RCC 7860 (cell line): ENCODE results near the gene SNCA.
A peak's percentile ranks its signal among the peaks of the same experiment; 100 is the strongest.

Source experiments
- DNase-seq: peaks from one replicate; pipeline ENCODE4 v3.0.0-alpha.2; 2015; ENCODE audit warnings: low spot score
- FAIRE-seq: peaks from 2 replicates; lab custom pipeline; 2012; peaks lifted over from hg19 to GRCh38; lab: Jason Lieb, UNC

Gene SNCA

GRCh38 chr4:89820010-89820409 is 17.0 kb downstream of the SNCA start:
- FAIRE-seq (no peak), DNase-seq (no peak)

GRCh38 chr4:89814362-89814761 is 22.6 kb downstream of the SNCA start:
- no peak for DNase-seq
- FAIRE-seq = no peak

- DNase-seq = no peak
- no peak for FAIRE-seq
Measured at GRCh38 chr4:89813197-89813596, 23.8 kb downstream of the SNCA start.

DNA sequence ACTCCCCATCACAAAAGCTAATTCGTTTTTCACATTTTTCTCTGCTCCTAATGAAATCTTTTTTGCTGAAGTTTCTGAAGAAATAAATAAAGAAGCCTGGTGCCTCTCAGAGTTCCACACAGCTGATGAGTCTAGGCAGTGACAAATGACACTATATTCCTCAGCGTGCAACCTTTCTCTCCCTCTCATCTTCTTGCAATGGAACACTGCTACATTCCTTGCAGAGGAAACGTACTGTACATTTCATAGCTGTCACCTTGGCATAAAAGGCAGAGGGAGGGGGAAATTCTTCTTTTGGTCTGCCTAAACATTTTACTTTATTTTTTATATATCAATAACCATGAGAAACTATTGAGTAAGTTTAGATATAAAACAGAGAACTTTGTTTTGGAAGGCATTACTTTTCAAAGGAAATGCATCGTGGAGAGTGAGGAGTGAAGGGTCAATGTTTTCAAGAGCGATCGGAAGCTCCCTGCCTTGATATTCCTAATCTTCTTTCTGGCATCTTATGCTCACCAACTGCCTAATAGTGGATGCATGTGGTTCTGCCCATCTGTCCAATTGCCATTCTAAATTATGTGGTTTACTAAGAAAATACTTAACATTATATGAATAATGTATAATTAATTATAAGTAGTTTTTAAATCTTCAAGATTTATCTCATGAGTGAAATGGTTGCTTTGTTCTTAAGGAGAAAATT is 29.4 kb downstream of the SNCA start:
- no peak for DNase-seq
- FAIRE-seq = no peak

DNA sequence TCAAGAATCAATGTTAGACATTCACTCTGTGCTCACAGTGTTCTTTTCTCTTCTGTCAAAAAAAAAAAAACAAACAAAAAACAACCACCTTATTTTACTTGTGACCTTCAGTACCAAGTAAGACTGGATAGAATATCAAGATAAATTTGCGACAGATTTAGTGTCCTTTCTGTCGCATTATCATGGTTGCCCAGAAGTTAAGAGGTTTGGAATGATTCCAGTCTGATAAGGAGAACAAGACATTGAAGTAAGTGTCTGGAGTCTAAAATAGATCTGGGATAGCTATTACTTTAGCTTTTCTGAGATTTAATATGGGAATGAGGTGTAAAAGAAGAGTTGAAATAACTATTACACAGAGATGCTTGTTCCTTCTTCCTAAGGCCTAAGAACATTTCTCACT is 31.7 kb downstream of the SNCA start:
- DNase-seq = no peak
- no peak for FAIRE-seq

DNA sequence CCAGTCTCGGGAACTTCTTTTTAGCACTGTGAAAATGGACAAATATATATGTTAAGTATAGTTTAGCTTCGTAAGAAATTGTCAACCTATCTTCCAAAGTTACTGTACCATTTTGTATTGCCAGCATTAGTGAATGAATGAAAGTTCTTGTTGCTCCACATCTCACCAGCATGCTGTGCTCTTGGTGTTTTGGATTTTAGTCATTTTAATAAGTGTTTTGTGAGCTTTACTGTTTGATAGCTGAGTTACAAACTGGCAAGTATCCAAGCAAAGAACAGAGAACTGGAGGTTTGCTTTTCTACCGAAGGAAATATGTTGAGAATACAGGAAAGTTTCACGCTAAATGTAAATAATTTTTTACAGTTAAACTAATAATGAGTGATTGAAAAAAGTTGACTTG is 33.0 kb downstream of the SNCA start:
- DNase-seq (no peak), FAIRE-seq (no peak)

DNA sequence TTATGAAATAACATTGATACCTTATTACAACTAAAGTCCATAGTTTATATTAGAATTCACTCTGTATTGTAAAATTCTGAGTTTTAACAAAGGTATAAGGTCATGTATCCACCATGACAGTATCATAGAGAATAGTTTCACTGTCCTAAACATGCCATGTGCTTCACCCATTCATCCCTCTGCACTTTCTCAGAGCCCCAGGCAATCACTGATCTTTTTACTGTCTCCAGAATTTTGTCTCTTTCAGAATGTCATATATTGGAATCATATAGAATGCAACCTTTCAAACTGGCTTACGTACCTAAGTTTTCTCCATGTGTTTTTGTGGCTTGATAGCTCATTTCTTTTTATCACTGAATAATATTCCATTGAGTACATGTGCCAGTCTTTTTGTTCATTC is 33.9 kb downstream of the SNCA start:
- DNase-seq = no peak
- no peak for FAIRE-seq

DNA sequence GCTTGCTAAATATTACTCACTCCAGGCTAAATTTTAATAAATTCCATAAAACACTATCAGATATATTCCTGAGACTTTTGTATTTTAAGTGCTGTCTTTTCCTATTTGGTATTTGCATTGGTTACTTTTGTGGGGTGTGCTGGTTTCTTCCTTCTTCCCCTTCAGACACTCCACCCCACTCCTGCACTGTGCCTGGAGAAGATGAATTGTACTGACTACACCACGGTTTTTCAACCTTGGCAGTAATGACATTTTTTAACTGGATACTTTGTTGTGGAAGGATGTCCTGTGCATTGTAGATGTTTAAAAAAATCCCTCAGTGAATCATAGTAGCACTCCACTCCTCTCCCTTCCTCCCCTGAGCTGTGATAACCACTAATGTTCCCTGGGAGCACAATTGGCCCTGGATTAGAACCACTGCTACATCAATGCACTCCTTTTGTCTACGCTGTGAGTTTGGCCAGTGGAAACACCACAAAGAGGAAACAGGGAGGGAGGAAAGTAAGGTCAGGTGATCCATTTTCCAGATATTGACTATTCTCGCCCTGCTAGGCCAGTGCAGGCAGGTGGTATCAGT is 36.3 kb downstream of the SNCA start:
- DNase-seq (no peak), FAIRE-seq (no peak)

DNA sequence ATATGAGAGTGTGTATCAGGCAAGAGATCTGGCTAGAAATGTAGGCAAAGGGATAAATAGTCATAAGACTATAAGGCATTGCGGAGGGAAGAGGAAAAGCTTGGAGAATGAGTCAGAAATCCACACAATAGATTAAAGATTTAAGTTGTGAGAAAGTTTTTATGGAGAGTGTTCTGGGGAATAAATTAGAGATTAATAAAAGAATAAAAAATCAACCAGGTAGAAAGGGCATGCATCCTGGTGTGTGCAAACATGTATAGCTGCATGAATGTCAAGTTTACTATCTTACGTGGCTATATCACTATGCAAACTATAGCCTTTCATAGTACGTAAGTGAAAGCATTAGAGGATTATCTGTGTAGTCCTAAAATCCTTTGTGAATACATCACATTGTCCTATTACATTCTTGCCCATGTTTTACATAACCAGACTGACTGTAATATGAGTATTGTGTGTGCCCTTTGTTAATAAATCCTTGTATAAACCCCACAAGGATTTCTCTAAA is 36.9 kb downstream of the SNCA start:
- DNase-seq = no peak
- FAIRE-seq = no peak

GRCh38 chr4:89799071-89799470 is 37.9 kb downstream of the SNCA start:
- FAIRE-seq (no peak), DNase-seq (no peak)

GRCh38 chr4:89797117-89797516 is 39.8 kb downstream of the SNCA start:
- DNase-seq = no peak
- no peak for FAIRE-seq

DNA sequence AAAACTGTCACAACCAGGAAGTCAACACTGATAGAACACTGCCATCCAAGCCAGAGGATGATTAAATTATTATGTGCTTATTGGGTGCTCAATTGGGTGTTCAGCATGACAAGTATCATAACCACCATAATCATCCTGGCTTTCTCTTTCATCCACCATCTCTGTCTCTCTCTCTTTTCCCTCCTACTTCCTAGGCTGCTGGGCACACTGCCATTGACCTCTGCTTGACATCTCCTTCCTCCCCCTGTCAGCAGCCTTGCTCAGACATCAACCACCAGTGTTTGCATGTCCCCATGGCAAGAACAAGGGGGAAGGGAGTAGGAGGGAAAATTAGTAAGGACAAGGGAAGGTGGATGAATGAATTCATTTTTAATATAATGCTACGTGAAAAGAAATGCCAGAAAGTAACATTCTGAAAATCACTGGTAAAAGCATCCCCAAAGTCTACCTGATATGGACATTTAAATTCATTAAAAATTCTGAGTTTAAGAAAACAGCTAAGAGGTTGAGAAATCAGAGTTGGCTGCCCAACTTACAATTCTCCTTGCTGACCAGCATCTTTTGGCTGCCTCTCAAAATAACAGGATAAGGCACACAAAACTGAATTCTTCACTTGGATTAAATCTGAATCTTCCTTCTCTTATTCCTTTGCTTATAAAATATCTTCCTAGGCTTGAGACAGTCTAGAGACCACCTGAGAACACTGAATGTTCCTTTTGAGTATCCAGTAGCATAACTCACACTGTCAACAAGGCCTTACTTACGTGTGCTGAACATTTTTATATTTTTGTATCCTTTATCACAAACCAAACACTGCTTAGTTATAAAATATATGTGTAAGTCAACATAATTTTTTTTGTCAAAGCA is 48.5 kb downstream of the SNCA start:
- FAIRE-seq (no peak), DNase-seq (peak; percentile 18)

- FAIRE-seq = no peak
- DNase-seq = no peak
Measured at GRCh38 chr4:89784686-89785231, 52.2 kb downstream of the SNCA start.

GRCh38 chr4:89781321-89781720 is 55.6 kb downstream of the SNCA start:
- DNase-seq = no peak
- FAIRE-seq = no peak

- FAIRE-seq (no peak), DNase-seq (no peak)
Measured at GRCh38 chr4:89773805-89774204, 63.2 kb downstream of the SNCA start.

GRCh38 chr4:89769856-89770255 is 67.1 kb downstream of the SNCA start:
- FAIRE-seq = no peak

DNA sequence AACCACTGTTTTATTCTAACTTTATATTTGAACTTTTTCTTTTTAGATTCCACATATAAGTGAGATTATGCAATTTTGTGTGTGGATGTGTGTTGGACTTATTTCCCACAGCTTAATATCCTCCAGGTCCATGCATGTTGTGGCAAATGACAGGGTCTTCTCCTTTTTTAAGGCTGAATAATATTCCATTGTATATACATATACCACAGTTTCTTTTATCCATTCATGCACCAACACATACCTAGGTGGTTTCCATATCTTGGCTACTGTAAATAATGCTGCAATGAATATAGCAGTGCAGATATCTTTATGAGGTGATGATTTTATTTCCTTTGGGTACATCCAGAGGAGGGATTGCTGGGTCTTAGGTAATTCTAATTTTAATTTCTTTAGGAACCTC is 69.0 kb downstream of the SNCA start:
- FAIRE-seq (no peak), DNase-seq (no peak)

More at GRCh38 chr4:89769856-89770255, 67.1 kb downstream of the SNCA start:
- DNase-seq = no peak

DNA sequence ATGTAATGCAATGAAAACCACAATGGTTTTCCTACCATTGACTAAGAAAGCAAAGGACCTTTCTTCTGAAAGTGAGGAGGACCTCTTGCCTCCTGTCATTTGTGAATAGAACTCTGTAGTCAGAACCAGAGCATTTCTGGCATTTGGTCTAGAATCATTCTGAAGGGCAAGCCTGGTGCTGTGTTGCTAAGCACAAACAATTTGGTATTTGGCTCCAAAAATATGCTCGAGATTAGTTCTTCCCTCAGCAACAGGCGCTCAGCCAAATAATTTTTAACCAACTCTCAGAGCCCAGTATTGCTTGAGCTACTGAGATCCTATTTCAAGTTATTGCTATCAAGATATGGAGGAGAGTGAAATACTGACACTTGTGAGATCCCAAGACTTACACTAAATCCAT is 71.0 kb downstream of the SNCA start:
- DNase-seq = no peak
- no peak for FAIRE-seq

- FAIRE-seq = no peak
Measured at GRCh38 chr4:89765528-89765927, 71.4 kb downstream of the SNCA start.

GRCh38 chr4:89762311-89762710 is 74.7 kb downstream of the SNCA start:
- DNase-seq (no peak), FAIRE-seq (no peak)

More at GRCh38 chr4:89765528-89765927, 71.4 kb downstream of the SNCA start:
- DNase-seq = no peak

DNA sequence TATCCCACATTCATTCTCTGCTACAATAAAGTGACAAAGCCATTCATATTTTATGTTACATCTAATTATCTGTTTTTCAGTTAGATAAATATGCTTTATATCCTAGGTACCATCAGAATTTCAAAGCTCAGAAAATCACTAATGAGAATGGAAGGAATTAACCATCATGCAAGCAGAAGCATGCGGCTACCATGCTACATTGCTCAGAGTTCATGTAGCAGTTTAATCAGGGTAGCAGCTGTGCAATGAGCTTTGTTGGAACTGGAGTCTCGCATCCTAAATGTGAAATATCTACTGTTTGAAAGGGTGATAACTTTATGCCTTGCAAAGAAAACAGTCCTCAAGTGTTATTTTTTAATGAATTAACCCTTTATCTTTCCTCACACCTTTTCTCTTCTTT is 77.5 kb downstream of the SNCA start:
- FAIRE-seq = no peak
- no peak for DNase-seq
